Daoy (cell line): ENCODE data around the gene E4F1. TPM values are rescaled to one million over a fixed set of nuclear protein-coding genes. Genes with fewer than 3 reads are reported as not detected.

Experiments
- DNase-seq: peaks from one replicate; pipeline ENCODE4 v3.0.0-alpha.2; 2015; ENCODE audit warnings: low read depth
- total RNA-seq: library from RNA; depleted of rRNA; stranded (reverse); fragments of >200 nt; shearing (Covaris generic); gene quantifications from 2 replicates; pipeline ENCODE4 v1.2.3, GENCODE V29; 2014; rRNA removed

Gene E4F1
- total RNA-seq, 1 experiment from 2014 or later = 20.5 TPM

GRCh38 chr16:2275476-2276367 is 52.3 kb downstream of the E4F1 start:
- DNase-seq = no peak

- no peak for DNase-seq
Observed at GRCh38 chr16:2276368-2277195, 53.2 kb downstream of the E4F1 start.

- DNase-seq = no peak
Observed at GRCh38 chr16:2277466-2278271, 54.3 kb downstream of the E4F1 start.

- DNase-seq = no peak
Observed at GRCh38 chr16:2278272-2278608, 54.8 kb downstream of the E4F1 start.

GRCh38 chr16:2278956-2279800 is 55.8 kb downstream of the E4F1 start:
- no peak for DNase-seq

- no peak for DNase-seq
Observed at GRCh38 chr16:2280461-2280860, 57.1 kb downstream of the E4F1 start.

- DNase-seq = no peak
Observed at GRCh38 chr16:2280981-2281542, 57.7 kb downstream of the E4F1 start.

- DNase-seq = no peak
Observed at GRCh38 chr16:2282262-2282661, 58.9 kb downstream of the E4F1 start.

GRCh38 chr16:2282866-2283555 is 59.6 kb downstream of the E4F1 start:
- DNase-seq = no peak

GRCh38 chr16:2284001-2284770 is 60.8 kb downstream of the E4F1 start:
- DNase-seq = no peak

GRCh38 chr16:2284797-2285576 is 61.6 kb downstream of the E4F1 start:
- DNase-seq = no peak

Other genes with a start within 250 kb of the E4F1 start
- gene NOXO1, start 242.1 kb upstream of the E4F1 start, total RNA-seq = not detected in 2 replicates
- 22.7 and 29.7 TPM in 2 replicates for gene GFER, start 239.4 kb upstream of the E4F1 start, total RNA-seq
- gene SYNGR3, start 233.6 kb upstream of the E4F1 start, total RNA-seq = 0.29 TPM in 1 of 2 replicates, not detected in the other
- 19.8 and 21.6 TPM in 2 replicates for gene ZNF598, start 213.8 kb upstream of the E4F1 start, total RNA-seq
- gene NPW, start 203.8 kb upstream of the E4F1 start, total RNA-seq = 0.46 and 1.5 TPM in 2 replicates
- gene NHERF2, start 196.7 kb upstream of the E4F1 start, total RNA-seq = 38.1 and 41.8 TPM in 2 replicates
- gene NTHL1, start 175.8 kb upstream of the E4F1 start, total RNA-seq = 29.3 and 39.4 TPM in 2 replicates
- 31.4 and 34.1 TPM in 2 replicates for gene TSC2, start 175.6 kb upstream of the E4F1 start, total RNA-seq
- 12.0 and 46.5 TPM in 2 replicates for gene PKD1, start 87.7 kb upstream of the E4F1 start, total RNA-seq
- gene RAB26, start 75.0 kb upstream of the E4F1 start, total RNA-seq = 0.11 and 0.21 TPM in 2 replicates
- gene TRAF7, start 67.8 kb upstream of the E4F1 start, total RNA-seq = 43.4 and 45.5 TPM in 2 replicates
- gene CASKIN1, start 27.0 kb upstream of the E4F1 start, total RNA-seq = 0.06 TPM in 1 of 2 replicates, not detected in the other
- 12.1 and 19.3 TPM in 2 replicates for gene MLST8, start 18.1 kb upstream of the E4F1 start, total RNA-seq
- 0.68 and 1.9 TPM in 2 replicates for gene BRICD5, start 12.7 kb upstream of the E4F1 start, total RNA-seq
- gene PGP, start 8.8 kb upstream of the E4F1 start, total RNA-seq = 16.9 and 21.8 TPM in 2 replicates
- gene DNASE1L2, start 12.9 kb downstream of the E4F1 start, total RNA-seq = 0.89 and 1.0 TPM in 2 replicates
- 22.6 and 41.1 TPM in 2 replicates for gene ECI1, start 28.0 kb downstream of the E4F1 start, total RNA-seq
- gene RNPS1, start 44.5 kb downstream of the E4F1 start, total RNA-seq = 147 and 161 TPM in 2 replicates
- gene ABCA3, start 117.1 kb downstream of the E4F1 start, total RNA-seq = 5.5 and 5.9 TPM in 2 replicates
- 36.3 and 37.3 TPM in 2 replicates for gene CCNF, start 205.9 kb downstream of the E4F1 start, total RNA-seq
- gene TEDC2, start 236.5 kb downstream of the E4F1 start, total RNA-seq = 21.1 and 29.3 TPM in 2 replicates
- gene NTN3, start 247.7 kb downstream of the E4F1 start, total RNA-seq = not detected in 2 replicates